HG02588 (cell line): ENCODE data around the gene CARS2.
A peak's percentile ranks its signal among the peaks of the same experiment; 100 is the strongest.

ENCODE experiments used
- ATAC-seq: cut with Tn5 transposase; IDR thresholded peaks from one replicate; pipeline ENCODE4 v1.9.1; 2021; ENCODE audit warnings: mild to moderate bottlenecking, moderate library complexity; ENCODE audit not compliant: unreplicated experiment

CARS2 gene

DNA sequence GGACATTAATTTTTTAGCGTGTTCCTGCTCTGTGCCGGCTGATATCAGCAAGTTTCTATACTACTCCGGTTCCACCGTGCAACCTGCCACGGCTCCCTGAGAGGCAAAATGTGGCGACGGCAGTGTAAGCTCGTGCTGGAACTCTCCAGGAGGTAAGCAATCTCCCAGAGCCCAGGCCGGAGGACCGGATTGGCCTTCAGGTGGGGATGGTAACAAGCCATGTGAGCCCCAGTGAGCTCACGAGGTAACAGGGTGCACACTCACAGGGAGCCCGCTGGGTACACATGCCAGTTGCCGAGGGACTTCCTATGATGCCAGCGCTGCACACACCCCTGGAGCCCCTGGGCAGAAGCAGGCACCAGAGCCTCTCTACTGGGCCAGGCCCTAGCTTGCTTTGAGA, 52.1 kb downstream of the CARS2 start:
- ATAC-seq: no peak

- no peak for ATAC-seq
Measured at GRCh38 chr13:110653271-110653670, 52.6 kb downstream of the CARS2 start.

GRCh38 chr13:110652764-110653163, 53.2 kb downstream of the CARS2 start:
- no peak for ATAC-seq

- ATAC-seq: no peak
Measured at GRCh38 chr13:110652231-110652730, 53.6 kb downstream of the CARS2 start.

GRCh38 chr13:110651726-110652230, 54.1 kb downstream of the CARS2 start:
- ATAC-seq: no peak

DNA sequence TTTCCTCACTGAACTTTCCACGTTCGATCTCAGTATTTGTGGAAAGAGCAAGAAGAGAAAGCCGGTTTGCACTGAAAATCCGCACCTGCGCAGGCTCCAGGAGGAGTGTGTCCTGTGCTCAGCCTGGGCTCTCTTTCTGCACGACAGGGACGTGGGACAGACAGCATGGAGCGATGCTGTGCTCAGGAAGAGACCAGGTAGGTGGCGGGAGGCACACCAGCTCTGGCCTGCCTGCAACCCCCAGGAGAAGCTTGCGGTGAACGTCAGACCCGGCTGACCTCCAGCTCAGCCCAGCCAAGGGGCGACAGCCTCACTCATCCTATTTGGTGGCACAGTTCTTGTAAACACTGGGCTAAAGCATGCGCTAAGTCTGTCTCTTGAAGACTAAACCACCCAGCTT, 54.6 kb downstream of the CARS2 start:
- no peak for ATAC-seq

- no peak for ATAC-seq
Measured at GRCh38 chr13:110650436-110650835, 55.5 kb downstream of the CARS2 start.

DNA sequence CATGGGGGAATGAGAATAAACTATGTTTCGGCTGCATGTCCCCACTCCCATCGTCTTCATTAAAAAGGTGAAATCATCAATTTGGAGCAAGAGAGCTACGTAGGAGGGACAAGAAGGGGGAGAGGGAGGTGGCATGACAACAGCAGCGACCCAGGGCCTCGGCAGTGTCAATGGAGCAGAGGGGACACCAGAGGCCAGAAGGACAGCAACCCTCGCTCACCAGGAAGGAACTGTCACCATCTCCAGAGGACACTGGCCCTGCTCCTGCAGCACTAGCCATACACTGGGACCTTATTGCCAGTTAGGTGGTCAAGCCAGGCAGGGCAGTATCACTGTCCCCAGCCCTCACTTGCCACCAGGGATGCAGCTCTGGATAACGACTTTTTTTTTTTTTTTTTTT, 56.4 kb downstream of the CARS2 start:
- no peak for ATAC-seq

- no peak for ATAC-seq
Measured at GRCh38 chr13:110648848-110649421, 57.0 kb downstream of the CARS2 start.

GRCh38 chr13:110648146-110648819, 57.6 kb downstream of the CARS2 start:
- no peak for ATAC-seq

DNA sequence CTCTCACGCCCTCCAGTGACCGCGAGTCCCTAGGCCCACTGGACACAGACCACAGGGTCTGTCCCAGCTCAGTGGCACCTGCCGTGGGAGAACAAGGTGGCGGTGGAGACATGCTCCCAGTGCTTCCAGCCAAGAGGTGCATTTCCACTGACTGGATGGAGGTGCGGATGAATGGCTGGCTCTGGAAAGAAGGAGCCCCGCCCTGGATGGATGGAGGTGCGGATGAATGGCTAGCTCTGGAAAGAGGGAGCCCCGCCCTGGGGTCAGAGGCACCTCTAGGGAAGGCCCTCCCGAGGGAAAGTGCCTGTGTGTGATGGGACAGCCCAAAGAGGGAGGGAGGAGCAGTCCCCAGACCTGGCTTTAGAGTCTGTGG, 58.6 kb downstream of the CARS2 start:
- ATAC-seq: no peak

- ATAC-seq: no peak
Measured at GRCh38 chr13:110646442-110647364, 59.2 kb downstream of the CARS2 start.

DNA sequence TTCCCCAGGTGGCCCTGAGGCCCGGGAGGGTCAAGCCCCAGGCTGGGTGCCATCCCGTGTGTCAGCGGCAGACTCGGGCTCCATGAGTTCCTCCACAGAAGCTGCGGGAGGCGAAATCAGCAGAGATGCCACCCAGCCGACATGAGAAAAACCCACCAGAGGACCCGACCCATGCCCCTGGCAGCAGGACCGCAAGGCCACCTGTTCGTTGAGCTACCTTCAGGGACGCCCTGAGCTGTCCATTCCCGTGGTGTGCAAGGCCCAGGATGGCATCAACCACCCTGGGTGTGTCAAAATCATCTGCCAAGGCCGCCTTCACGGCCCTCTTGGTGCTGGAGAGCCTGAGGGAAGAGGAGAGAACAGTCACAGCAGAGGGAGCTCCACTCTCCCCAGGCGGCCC, 60.2 kb downstream of the CARS2 start:
- ATAC-seq: no peak

- peak; percentile 75 for ATAC-seq
Measured at GRCh38 chr13:110644892-110645521, 60.9 kb downstream of the CARS2 start.

GRCh38 chr13:110643768-110644421, 62.0 kb downstream of the CARS2 start:
- ATAC-seq: no peak

- ATAC-seq: no peak
Measured at GRCh38 chr13:110643324-110643723, 62.6 kb downstream of the CARS2 start.

GRCh38 chr13:110642291-110642981, 63.5 kb downstream of the CARS2 start:
- ATAC-seq: no peak

- ATAC-seq: no peak
Measured at GRCh38 chr13:110641055-110642015, 64.6 kb downstream of the CARS2 start.

- ATAC-seq: no peak
Measured at GRCh38 chr13:110640591-110641029, 65.3 kb downstream of the CARS2 start.
